Cerebellar nuclear complex (tissue), 1 donor: ENCODE results near the gene TBC1D10A.

Source experiments
- DNase-seq, 2 experiments: peaks; one replicate each; lab custom pipeline; 2025; lab: John Stamatoyannopoulos, UW

The TBC1D10A gene

DNA sequence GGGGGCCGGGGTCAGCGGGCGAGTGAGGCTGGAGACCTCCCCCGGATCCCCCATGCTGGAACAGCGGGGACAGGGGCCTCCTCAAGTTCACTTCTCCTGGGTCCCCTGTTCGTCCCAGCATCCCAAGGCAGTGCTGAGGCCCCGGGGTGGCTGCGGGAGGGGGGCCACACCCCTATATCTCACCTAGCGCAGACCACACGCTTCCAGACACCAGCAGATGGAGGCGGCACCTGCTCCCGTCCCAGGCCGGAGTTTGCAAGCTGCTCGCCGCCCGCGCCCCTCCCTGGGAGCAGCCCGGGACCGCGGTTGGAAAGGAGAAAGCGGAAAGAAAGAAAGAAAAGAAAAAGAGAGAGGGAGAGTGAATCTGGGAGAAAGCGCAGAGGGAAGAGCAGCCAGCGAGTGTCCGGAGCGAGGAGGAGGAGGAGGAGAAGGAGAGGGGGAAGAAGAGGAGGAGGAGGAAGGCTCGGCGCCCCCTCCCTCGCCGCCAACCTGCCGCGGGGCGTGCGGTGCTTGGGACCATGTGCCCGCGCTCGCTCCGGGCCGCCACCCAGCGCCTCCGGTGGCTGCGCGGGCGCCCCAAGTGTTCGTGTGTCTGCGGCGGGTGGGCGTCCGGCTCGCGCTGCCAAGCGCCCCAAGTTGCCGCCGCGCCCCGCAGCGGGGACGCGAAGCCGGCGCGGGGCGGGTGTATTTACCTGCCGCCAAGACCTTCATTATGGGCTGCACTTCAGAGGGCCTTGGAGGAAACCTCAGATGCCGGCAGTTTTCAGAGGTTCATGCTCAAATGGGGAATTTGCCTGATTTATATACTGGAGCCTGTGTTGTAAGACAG, 80.5 kb downstream of the TBC1D10A start, which contains the start of gene LIF:
Gene LIF, minus strand, starts transcription at position 775 of the 829 bp plus-strand sequence. Its CDS starts 64 bp downstream, at position 711.
- DNase-seq, result no peak

- DNase-seq, result no peak
Measured at GRCh38 chr22:30245181-30245984, 81.4 kb downstream of the TBC1D10A start.

DNA sequence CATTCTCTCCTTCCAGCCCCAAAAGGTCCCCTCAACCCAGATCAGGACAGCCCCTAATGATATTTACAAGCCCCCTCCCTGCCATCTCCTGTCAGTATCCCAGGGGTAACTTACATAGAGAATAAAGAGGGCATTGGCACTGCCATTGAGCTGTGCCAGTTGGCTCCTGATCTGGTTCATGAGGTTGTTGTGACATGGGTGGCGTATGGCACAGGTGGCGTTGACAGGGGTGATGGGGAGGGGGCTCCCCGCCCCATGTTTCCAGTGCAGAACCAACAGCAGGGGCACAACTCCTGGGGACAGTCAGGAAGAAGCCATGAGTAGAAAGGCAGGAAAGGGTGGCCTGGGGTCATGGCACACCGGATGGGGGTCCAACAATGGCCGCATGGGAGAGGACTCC, 82.1 kb downstream of the TBC1D10A start:
- no peak for DNase-seq

GRCh38 chr22:30244066-30244465, 82.7 kb downstream of the TBC1D10A start:
- no peak for DNase-seq

GRCh38 chr22:30243661-30244060, 83.1 kb downstream of the TBC1D10A start:
- DNase-seq, result no peak
